ENCODE measurements around the gene SRGAP3. TPM values are rescaled to one million over a fixed set of nuclear protein-coding genes. Genes with fewer than 3 reads are reported as not detected.
"Not testable (repeated sequence)": the region's sequence is repeated elsewhere in the genome, so short reads cannot be mapped to it uniquely, and the experiment has no call there.

SRGAP3 gene
- total RNA-seq, 2 donors from 2014 or later = 1.9 to 4.4 TPM

- no peak for ATAC-seq
These were observed 161.5 kb downstream of the SRGAP3 start for GRCh38 chr3:9087831-9088413.

GRCh38 chr3:9085428-9085827 lies 164.0 kb downstream of the SRGAP3 start:
- H3K27ac Mint-ChIP-seq = peak overlapping the region in 1 of 2 donors; percentile 29

More at GRCh38 chr3:9087831-9088413, 161.5 kb downstream of the SRGAP3 start:
- DNase-seq (ENCODE audit: low spot score in 2 of 2) = no peak
- Mint-ChIP-seq H3K27ac (no peak overlapping the region), H3K36me3 (no peaks in the 10 kb centered on the region), H3K9me3 (no peaks in the 10 kb centered on the region)

GRCh38 chr3:9081184-9081818 lies 168.1 kb downstream of the SRGAP3 start:
- H3K36me3 Mint-ChIP-seq = no peaks in the 10 kb centered on the region
- no peaks in the 10 kb centered on the region for H3K9me3 Mint-ChIP-seq
- ATAC-seq (no peak), DNase-seq (ENCODE audit: low spot score in 2 of 2) (no peak)
- H3K27ac Mint-ChIP-seq = no peak overlapping the region

More at GRCh38 chr3:9085428-9085827, 164.0 kb downstream of the SRGAP3 start:
- not testable (repeated sequence) for H3K9me3 Mint-ChIP-seq; ATAC-seq; H3K36me3 Mint-ChIP-seq; DNase-seq (ENCODE audit: low spot score in 2 of 2)

GRCh38 chr3:9080163-9080562 lies 169.3 kb downstream of the SRGAP3 start:
- no peaks in the 10 kb centered on the region for H3K36me3 Mint-ChIP-seq
- no peaks in the 10 kb centered on the region for H3K9me3 Mint-ChIP-seq
- ATAC-seq (peak; percentile 91 to 95), DNase-seq (ENCODE audit: low spot score in 2 of 2) (no peak)
- H3K27ac Mint-ChIP-seq = no peak overlapping the region

DNA sequence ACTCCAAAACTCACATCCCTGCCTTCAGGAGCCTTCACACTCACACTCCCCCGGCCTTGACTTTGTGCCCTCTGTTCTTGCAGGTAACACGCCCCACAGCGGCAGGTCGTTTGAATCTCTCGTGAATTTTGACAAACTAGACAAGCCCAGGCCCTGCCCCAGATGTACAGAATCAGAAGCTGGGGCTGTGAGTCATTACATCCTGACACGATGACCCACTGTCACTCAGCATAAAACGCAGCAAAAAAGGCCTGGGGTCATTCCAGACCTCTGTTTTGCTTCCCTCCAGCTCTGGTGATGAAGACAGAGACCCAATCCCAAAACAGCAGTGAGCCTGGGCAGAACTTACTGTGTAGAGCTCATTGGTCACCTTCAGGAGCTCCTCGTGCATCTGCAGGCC lies 169.8 kb downstream of the SRGAP3 start:
- DNase-seq (ENCODE audit: low spot score in 2 of 2) (no peak), ATAC-seq (peak; percentile 21 to 29)
- H3K27ac Mint-ChIP-seq = no peak overlapping the region
- no peaks in the 10 kb centered on the region for H3K36me3 Mint-ChIP-seq
- no peaks in the 10 kb centered on the region for H3K9me3 Mint-ChIP-seq

- Mint-ChIP-seq H3K27ac (no peak overlapping the region), H3K9me3 (no peaks in the 10 kb centered on the region), H3K36me3 (no peaks in the 10 kb centered on the region)
- ATAC-seq (no peak), DNase-seq (ENCODE audit: low spot score in 2 of 2) (no peak)
These were observed 170.7 kb downstream of the SRGAP3 start for GRCh38 chr3:9078561-9079240.

GRCh38 chr3:9077029-9077428 lies 172.4 kb downstream of the SRGAP3 start:
- H3K9me3 Mint-ChIP-seq = no peaks in the 10 kb centered on the region
- DNase-seq (ENCODE audit: low spot score in 2 of 2) (no peak), ATAC-seq (no peak)
- H3K36me3 Mint-ChIP-seq = no peaks in the 10 kb centered on the region
- H3K27ac Mint-ChIP-seq = no peak overlapping the region

- Mint-ChIP-seq H3K36me3 (no peaks in the 10 kb centered on the region), H3K9me3 (no peaks in the 10 kb centered on the region), H3K27ac (no peak overlapping the region)
- no peak for DNase-seq (ENCODE audit: low spot score in 2 of 2)
- no peak for ATAC-seq
These were observed 173.7 kb downstream of the SRGAP3 start for GRCh38 chr3:9075762-9076161.

DNA sequence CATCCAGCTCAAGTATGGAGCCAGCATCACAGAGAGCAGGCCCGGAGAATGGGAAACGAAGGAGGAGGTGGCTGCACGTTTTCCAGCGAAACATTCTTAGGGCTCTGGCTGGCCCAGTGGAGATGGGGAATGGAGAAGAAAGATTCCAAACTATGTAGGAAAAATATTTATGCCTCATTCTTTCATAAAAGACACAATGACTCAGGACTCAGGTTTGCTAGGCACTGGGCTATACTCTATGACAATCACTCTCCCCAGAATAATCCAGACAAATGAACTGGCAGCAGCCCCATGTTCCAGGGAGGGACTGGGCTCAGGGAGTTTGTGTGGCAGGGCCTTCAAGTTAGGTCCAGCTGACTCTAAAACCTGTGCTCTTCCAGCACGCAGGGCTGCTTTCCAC lies 175.4 kb downstream of the SRGAP3 start:
- DNase-seq (ENCODE audit: low spot score in 2 of 2) = no peak
- no peak for ATAC-seq
- Mint-ChIP-seq H3K9me3 (no peaks in the 10 kb centered on the region), H3K27ac (no peak overlapping the region), H3K36me3 (no peaks in the 10 kb centered on the region)

DNA sequence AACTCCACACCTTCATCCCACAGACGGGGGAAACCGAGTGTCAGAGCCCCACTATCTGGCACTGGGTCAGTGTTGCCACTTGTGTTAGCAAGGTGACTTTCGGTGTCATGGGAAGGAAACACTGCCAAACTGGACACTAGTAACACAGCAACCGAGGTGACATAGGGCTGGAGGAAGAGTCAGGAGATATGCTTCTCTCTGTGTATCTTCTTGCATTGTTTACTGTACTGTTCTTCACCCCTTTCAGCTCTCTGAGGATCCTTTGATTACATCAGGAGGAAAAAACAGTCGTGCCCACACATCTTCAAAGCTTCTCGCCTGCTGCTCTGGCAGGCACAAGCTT lies 176.8 kb downstream of the SRGAP3 start:
- ATAC-seq = no peak
- Mint-ChIP-seq H3K27ac (peak overlapping the region in 1 of 2 donors; percentile 6), H3K9me3 (no peaks in the 10 kb centered on the region), H3K36me3 (no peaks in the 10 kb centered on the region)
- DNase-seq (ENCODE audit: low spot score in 2 of 2) = no peak

GRCh38 chr3:9071936-9072666 lies 177.3 kb downstream of the SRGAP3 start:
- DNase-seq (ENCODE audit: low spot score in 2 of 2) = no peak
- Mint-ChIP-seq H3K9me3 (no peaks in the 10 kb centered on the region), H3K36me3 (no peaks in the 10 kb centered on the region), H3K27ac (peak overlapping the region in 1 of 2 donors; percentile 6)
- peak; percentile 43 to 51 for ATAC-seq

DNA sequence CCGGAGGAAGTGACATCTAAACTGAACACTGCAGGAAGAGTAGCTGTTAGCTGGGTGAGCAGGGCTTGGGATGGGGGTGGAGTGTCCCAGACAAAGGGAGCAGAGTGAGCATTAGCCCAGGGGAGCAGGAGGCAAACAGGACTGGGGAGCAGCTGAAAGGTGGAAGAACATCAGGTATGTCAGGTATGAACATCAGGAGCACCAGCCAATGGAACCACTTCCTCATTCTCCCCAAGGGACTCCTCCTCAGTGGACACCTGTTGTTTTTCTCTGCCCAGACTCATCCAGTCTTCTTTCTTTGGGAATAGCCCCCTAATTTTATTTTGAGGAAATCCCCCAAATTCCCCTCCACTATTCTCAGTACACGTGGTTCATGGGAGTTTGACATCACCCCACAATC lies 178.5 kb downstream of the SRGAP3 start:
- no peak for ATAC-seq
- no peaks in the 10 kb centered on the region for H3K9me3 Mint-ChIP-seq
- DNase-seq (ENCODE audit: low spot score in 2 of 2) = no peak
- H3K36me3 Mint-ChIP-seq = no peaks in the 10 kb centered on the region
- no peak overlapping the region for H3K27ac Mint-ChIP-seq

GRCh38 chr3:9069971-9070370 lies 179.5 kb downstream of the SRGAP3 start:
- Mint-ChIP-seq H3K27ac (no peak overlapping the region), H3K36me3 (no peaks in the 10 kb centered on the region), H3K9me3 (no peaks in the 10 kb centered on the region)
- ATAC-seq = no peak
- no peak for DNase-seq (ENCODE audit: low spot score in 2 of 2)

- no peaks in the 10 kb centered on the region for H3K36me3 Mint-ChIP-seq
- ATAC-seq (no peak), DNase-seq (ENCODE audit: low spot score in 2 of 2) (no peak)
- no peak overlapping the region for H3K27ac Mint-ChIP-seq
- no peaks in the 10 kb centered on the region for H3K9me3 Mint-ChIP-seq
These were observed 181.4 kb downstream of the SRGAP3 start for GRCh38 chr3:9068051-9068450.

GRCh38 chr3:9067352-9067975 lies 182.0 kb downstream of the SRGAP3 start:
- ATAC-seq (no peak), DNase-seq (ENCODE audit: low spot score in 2 of 2) (peak in 1 of 2 donors; percentile 16)
- H3K36me3 Mint-ChIP-seq = peaks cover 4% of the 10 kb centered on the region in 2 donors

DNA sequence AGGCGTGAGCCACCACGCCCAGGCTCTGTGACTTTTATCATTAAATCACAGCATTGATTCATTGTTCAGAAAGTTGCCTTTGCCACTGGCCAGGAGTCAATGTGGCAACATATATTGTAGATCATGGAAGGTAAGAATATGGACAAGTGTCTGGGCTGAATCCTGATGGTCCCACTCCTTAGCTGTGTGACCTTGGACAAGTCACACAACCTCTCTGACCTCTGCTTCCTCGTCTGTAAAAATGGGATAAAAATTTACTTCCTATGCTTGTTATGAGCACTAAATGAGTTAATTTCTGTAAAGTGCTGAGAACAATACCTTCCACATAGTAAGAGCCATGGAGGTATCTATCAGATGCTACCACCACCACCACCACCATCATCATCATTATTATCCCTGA lies 182.7 kb downstream of the SRGAP3 start:
- ATAC-seq (no peak), DNase-seq (ENCODE audit: low spot score in 2 of 2) (no peak)
- peaks cover 5 to 6% of the 10 kb centered on the region in 2 donors for H3K36me3 Mint-ChIP-seq
- no peak overlapping the region for H3K27ac Mint-ChIP-seq
- peaks cover 5 to 7% of the 10 kb centered on the region in 2 donors for H3K9me3 Mint-ChIP-seq

More at GRCh38 chr3:9067352-9067975, 182.0 kb downstream of the SRGAP3 start:
- Mint-ChIP-seq H3K27ac (no peak overlapping the region), H3K9me3 (peaks cover 4 to 5% of the 10 kb centered on the region in 2 donors)

DNA sequence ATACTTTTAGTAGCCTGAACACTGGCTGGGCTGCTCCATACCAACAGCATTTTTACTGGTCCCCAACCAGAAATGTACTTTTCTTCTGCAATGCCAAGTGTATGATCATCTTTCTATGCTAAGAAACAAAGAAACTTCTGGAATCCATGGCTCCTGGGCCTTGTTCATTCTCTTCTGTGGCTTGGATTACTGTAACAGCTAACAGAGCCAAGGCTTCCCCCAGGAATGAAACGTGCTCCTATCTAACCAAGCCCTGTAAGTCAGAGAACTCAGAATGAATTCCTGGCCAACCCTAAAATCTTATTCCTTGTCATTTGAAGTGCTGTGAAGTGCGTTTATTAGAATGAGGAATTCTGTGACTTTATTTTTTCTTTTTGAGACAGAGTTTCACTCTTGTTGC lies 183.3 kb downstream of the SRGAP3 start:
- no peak overlapping the region for H3K27ac Mint-ChIP-seq
- H3K36me3 Mint-ChIP-seq = peaks cover 5 to 6% of the 10 kb centered on the region in 2 donors
- H3K9me3 Mint-ChIP-seq = peaks cover 5 to 7% of the 10 kb centered on the region in 2 donors
- no peak for ATAC-seq
- no peak for DNase-seq (ENCODE audit: low spot score in 2 of 2)

Data from activated naive CD4-positive, alpha-beta T cell treated with anti-CD3 and anti-CD28 coated beads, Interleukin-2, amount 50 U/mL, for 72 hours (primary cell).